ENCODE data around the gene PKN1. TPM values are rescaled to one million over a fixed set of nuclear protein-coding genes. Genes with fewer than 3 reads are reported as not detected.

Gene PKN1
- total RNA-seq, 1 donor from 2014 or later = 32.4 TPM

DNA sequence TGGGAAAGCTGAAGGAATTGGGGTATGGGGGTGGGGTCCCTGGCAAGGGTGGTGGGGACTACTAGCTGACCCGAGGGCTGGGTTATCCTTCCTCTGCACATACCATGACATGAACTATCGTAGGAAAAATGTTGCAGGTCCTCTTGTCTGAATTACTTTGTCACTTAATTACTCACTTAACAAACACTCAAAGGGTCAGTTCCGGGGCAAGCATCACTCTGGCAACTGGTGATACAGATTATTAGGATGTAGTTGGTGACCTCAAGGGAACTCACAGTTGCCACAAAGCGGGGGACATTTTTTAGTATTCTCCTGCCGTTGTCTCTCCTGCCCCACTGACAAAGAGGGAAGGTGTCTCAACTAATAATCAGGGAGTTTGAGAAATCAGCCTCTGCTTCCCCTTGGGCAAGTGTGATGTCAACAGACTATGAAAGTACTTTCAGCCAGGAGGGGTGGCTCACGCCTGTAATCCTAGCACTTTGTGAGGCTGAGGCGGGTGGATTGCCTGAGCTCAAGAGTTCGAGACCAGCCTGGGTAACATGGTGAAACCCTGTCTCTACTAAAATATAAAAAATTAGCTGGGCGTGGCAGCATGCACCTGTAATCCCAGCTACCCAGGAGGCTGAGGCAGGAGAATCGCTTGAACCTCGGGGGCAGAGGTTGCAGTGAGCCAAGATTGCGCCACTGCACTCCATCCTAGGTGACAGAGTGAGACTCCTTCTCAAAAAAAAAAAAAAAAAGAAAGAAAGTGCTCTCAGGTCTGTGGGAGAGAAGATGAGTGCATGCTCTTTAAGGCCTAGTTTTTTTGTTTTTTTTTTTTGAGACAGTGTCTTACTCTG, 74.8 kb downstream of the PKN1 start:
- ATAC-seq = no peak
- DNase-seq (ENCODE audit: low spot score) = no peak

DNA sequence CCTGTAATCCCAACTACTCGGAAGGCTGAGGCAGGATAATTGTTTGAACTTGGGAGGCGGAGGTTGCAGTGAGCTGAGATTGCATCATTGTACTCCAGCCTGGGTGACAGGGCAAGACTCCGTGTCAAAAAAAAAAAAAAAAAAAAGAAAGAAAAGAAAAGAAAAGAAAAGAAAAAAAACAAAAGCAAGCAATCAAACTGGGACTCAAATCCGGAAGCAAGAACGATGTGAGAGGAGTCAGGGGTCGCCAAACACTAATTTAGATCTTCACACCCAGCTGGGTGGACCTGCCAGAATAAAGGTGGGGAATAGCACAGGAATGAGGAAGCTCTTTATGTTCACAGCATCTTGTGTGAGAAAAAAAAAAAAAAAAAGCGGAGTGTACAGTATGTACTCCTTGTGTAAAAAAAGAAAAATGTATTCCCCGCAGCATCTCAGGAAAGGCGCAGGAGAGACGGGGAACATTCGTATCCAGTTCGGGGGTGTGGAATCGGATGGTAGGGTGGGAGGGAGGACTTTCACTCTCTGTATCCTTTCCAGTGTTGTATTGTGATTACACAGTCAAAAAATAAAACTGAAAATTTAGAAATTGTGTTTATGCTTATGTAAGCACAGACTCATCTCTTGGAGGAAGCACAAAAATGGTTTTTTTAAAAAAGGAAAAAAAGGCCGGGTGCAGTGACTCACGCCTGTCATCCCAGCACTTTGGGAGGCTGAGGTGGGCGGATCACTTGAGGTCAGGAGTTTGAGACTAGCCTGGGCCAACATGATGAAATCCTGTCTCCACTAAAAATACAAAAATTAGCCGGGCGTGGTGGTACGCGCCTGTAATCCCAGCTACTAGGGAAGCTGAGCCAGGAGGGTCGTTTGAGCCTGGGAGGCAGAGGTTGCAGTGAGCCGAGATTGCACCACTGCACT, 77.5 kb downstream of the PKN1 start:
- DNase-seq (ENCODE audit: low spot score) (no peak), ATAC-seq (no peak)

DNA sequence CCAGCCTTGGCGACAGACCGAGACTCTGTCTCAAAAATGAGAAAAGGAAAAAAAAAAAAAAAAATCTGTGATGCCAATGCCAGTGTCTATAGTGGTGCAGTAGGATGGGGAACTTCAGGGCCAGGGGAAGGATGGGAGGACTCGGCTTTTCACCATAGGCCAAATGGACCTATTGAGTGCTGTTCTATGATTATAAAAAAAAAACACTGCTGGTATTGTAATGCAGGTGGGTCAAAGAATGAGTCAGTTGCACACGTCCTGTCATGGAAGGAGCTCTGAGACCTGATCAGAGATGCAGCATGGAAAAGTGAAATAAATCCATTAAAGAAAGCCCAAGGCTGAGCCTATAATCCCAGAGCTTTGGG, 78.1 kb downstream of the PKN1 start:
- DNase-seq (ENCODE audit: low spot score) = no peak

DNA sequence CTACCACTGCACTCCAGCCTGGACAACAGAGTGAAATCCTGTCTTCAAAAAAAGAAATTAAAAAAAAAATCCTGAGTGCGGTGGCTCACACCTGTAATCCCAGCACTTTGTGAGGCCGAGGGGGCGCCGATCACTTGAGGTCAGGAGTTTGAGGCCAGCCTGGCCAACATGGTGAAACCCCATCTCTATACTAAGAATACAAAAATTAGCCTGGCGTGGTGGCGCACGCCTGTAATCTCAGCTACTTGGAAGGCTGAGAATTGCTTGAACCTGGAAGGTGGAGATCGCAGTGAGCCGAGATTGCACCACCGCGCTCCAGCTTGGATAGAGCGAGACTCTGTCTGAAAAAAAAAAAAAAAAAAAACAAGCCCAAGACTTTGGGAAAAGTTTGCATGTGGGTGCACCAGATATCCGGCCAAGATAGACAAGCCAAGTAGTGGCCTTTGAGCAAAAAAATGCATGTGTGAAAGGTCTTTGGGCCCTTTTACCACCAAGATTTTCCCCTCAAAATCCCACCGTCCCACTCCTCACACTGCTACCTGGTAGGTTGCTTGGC, 79.4 kb downstream of the PKN1 start:
- DNase-seq (ENCODE audit: low spot score) (no peak), ATAC-seq (no peak)

More for the DNA sequence above, 78.1 kb downstream of the PKN1 start:
- ATAC-seq = no peak

DNA sequence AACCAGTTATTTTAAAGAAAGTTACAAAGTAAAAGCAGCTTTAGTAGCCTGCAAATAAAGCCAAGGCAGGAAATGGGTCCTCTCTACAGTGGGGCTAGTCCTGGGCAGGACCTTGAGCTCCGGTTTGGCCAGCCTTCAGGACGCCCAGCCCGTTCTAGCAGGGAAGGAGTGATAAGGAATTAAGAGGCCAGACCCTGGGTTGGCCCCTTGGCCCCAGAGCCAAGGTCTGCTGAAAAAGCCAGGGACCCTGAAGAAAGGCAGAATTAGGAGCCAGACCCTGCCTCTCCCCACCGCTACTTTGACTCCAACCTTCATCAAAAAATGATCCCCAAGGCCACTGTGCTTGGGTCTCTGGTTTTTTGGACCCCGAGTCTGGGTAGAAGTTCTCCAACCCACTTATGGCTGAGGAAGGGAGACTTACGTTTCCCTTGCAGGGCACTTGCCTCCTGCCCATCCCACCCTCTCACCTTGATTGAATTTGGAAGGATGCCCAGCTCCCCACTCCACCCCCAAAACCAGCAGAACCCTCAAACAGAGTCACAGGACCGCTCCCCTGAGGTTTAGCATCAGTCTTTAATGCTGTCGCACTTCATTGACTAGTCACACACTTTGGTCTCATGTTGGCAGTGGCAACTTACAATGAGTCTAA, 81.2 kb downstream of the PKN1 start:
- no peak for ATAC-seq
- no peak for DNase-seq (ENCODE audit: low spot score)

DNA sequence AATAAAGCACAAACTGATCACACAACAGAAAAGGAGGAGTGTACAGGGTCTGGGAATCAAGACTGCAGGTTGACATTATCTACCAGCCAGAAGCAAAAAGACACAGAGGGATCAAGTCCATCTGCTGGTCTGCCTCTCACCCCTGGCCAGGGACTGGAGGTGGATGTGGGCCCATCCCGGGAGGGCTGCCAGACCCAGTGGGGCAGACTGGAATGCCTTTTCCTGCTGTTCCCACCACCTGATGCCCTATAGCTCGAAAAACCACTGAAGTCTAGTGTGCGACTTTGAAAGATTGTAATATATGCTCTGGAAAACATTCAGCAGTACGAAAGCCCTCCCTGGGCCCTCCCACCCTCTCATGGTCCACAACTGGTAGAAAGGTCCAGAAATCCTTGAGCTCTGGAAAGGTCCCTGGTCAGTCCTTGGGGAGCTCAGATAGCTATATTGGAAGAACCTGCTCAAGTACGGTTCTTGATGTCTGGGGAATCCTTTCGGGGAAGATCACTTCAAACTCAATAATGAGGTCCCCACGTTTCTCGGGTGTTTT, 82.5 kb downstream of the PKN1 start:
- DNase-seq (ENCODE audit: low spot score) (no peak), ATAC-seq (no peak)

DNA sequence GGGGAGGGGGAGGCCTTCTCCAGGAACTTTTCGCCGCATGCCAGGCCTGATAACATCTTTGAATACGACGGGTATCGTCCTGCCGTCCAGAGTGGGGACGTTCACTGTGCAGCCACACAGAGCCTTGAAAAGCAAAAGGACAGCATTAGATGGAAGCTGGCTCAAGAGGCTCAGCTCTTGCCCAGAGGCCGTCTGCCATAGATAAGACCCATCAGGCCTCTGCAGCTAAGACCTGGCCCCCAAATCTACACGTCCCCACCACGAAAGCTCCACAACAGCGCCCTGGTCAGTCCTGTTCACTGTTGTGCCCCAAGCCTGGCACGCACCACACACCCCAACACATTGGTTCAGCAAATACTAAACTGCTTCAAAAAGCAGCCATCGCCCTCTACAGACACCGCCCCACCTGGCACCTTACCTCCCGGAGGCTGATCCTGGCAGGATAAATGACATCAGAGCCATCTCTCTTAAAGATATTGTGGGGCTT, 83.0 kb downstream of the PKN1 start:
- no peak for ATAC-seq
- DNase-seq (ENCODE audit: low spot score) = no peak

DNA sequence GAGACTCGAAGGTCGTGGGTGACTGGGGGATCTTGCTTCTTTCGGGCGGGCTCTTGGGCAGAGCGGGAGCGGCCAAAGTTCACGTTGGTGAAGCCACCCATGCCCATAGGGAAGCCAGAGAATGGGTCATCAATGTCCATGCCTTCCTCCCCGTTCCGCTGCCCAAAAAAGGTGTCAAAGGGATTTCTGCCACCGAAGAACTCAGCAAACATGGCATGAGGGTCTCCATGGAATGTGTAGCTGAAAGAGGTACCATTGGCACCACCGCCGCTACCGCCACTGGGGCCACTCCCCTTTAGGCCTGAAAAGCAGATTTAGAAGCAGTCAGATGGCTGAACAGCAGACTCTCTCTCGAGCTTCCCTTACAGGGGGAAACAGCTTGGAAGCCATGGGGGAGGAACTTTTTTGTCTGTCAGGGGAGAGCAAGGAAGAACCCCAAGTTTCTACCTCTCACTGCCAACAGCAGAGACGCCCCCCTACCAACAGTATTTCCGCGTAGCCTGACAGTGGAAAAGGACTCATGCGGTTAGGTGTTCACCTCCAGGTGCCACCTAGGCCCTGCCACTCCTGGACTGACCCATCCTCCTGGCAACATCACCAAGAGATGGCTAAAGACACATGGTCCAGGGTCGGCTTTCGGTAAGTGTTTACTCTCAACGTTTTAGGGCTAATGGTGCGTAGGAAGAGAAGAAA, 83.8 kb downstream of the PKN1 start:
- ATAC-seq (no peak), DNase-seq (ENCODE audit: low spot score) (no peak)

DNA sequence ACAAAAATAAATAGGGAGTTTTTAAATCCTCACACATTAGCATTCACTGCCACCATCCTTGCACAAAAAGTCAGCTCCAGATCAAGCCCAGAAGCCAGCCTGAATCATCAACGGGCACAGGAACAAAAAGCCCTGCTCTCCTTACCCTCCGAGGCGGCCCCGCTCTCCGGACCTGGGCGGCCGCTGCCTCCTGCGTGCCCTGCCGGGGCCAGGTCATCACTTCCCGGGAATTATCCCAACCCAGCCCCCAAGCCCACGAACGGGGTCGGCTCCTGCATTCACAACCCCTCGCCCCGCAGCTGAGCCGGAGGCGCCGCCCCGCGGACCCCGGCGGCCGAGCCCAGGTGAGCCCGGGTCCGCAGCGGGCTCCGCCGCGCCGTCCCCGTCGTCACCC, 84.3 kb downstream of the PKN1 start:
- DNase-seq (ENCODE audit: low spot score) (no peak), ATAC-seq (no peak)

DNA sequence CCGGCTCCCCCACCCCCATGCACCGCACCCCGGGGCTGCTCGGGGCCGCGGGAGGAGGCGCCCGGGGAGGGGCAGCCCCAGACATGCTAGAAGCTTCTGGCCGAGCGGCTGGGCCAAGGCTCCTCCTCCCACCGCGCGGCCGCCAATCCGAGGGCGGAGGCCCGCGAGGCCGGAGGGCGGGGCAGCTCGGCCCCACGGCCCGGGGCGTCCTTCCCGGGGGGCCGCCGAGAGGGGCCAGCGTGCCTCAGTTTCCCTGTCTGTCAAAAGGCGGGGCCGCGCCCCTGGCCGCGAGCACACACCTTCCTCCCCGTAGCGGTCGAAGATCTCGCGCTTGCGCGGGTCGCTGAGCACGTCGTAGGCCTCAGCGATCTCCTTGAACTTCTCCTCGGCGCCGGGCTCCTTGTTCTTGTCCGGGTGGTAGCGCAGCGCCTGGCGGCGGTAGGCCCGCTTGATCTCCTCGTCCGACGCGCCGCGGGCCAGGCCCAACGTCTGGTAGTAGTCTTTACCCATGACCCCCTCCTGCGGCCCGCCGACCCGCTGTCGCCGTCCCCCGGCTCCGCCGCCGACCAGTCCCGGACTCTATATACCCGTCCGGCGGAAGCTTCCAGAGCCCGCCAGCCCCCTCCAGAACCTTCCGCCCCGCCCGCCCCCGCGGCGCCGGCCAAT, 84.9 kb downstream of the PKN1 start, which contains the start of gene DNAJB1:
TSS of gene DNAJB1 (minus strand) at position 558 of the 666 bp plus-strand sequence. CDS start at position 510, 48 bp downstream.
- peak; percentile 73 for ATAC-seq
- DNase-seq (ENCODE audit: low spot score) = peak; percentile 91

DNA sequence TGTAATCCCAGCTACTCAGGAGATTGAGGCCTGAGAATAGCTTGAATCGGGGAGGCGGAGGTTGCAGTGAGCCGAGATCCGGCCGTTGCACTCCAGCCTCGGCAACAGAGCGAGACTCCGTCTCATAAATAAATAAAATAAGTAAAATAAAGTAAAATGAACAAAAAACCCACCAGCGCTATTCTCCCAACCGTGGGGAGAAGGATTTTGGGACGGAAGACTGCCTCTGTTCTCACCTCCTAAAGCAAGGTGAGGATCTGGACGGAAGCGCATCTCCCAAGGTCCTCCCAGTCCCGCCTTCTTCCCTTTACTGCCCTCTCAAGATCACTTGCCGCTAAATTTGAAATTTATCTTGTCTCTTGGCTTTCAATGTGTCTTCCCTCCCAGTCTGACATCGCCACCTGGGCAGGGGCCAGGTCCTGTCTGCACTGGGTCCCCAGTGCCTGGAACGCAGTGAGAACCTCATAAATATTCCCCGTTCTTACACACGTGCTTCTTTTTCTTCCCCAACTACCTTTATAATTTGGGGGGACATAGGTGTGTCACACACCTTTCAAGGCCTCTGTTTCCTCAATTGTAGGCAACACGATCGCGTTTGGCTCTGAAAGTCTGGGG, 86.2 kb downstream of the PKN1 start:
- ATAC-seq (no peak), DNase-seq (ENCODE audit: low spot score) (no peak)

DNA sequence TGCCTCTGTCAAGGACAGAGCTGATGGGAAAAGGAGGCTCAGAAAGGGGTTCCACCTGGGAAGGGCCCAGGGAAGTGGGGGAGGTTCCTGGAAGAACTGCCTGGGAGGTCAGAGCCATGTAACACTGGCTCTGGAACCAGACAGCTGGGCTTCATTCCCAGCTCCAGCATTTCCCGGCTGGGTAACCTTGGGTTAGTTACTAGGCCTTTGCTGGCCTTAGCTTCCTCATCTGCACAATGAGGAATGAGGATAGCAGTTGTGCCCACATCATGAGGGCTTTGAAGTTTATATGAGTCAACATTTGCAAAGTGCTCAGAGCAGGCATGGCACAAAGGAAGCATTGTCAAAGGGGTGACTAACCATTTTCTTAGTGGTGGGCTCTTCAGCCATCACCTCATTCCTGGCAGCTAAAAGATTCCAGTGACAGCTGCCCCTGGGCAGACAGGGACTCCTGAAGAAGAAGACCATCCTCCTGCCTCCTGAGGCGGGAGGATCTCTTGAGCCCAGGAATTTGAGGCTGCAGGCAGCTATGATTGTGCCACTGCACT, 86.8 kb downstream of the PKN1 start:
- DNase-seq (ENCODE audit: low spot score) = peak; percentile 73
- ATAC-seq = peak; percentile 7

DNA sequence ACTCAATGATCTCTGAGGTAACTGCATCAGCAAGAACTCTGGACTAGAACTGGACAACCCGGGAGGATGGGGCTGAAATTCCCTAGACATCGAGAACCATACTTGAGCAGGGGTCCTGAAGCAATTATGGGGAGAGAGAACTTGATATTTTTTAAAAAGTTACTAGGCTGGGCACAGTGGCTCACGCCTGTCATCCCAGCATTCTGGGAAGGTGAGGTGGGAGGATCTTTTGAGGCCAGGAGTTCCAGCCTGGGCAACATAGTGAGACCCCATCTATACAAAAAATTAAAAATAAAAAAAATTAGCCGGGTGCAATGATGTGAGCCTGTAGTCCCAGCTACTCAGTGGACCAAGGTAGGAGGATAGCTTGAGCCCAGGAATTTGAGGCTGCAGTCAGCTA, 87.4 kb downstream of the PKN1 start:
- DNase-seq (ENCODE audit: low spot score) (no peak), ATAC-seq (no peak)

Other genes with a start within 250 kb of the PKN1 start
- 1.3 TPM for gene ADGRL1, start 227.1 kb upstream of the PKN1 start, total RNA-seq
- gene ADGRE5, start 51.9 kb upstream of the PKN1 start, total RNA-seq = 11.7 TPM
- gene DDX39A, start 14.0 kb upstream of the PKN1 start, total RNA-seq = 18.0 TPM
- gene PTGER1, start 42.0 kb downstream of the PKN1 start, total RNA-seq = 0.13 TPM
- gene GIPC1, start 62.8 kb downstream of the PKN1 start, total RNA-seq = 28.2 TPM
- gene DNAJB1, start 85.1 kb downstream of the PKN1 start, total RNA-seq = 70.7 TPM
- gene TECR, start 96.3 kb downstream of the PKN1 start, total RNA-seq = 101 TPM
- gene NDUFB7, start 138.8 kb downstream of the PKN1 start, total RNA-seq = 134 TPM
- gene CLEC17A, start 149.8 kb downstream of the PKN1 start, total RNA-seq = not detected
- gene ADGRE3, start 241.5 kb downstream of the PKN1 start, total RNA-seq = 0.10 TPM

All from left lobe of liver (tissue), 2 donors.